ENCODE results near the gene STX18. TPM values are rescaled to one million over a fixed set of nuclear protein-coding genes. Genes with fewer than 3 reads are reported as not detected.

STX18 gene
- 31.5 and 35.1 TPM in 2 replicates for total RNA-seq

GRCh38 chr4:4541661-4542570, at the start of gene STX18:
STX18 (minus strand) TSS chr4:4542048; CDS start chr4:4541964, 84 bp downstream.

GRCh38 chr4:4386736-4387392, 155.0 kb downstream of the STX18 start, which contains the start of gene NSG1:
NSG1 (plus strand) TSS chr4:4387102; CDS start chr4:4387630, 528 bp downstream.

Other genes starting within 250 kb of the STX18 start
- 0.22 TPM in 1 of 2 replicates, not detected in the other for gene NSG1, start 154.9 kb downstream of the STX18 start, total RNA-seq